ENCODE results near the gene HRK. TPM values are rescaled to one million over a fixed set of nuclear protein-coding genes. Genes with fewer than 3 reads are reported as not detected.
A peak's percentile ranks its signal among the peaks of the same experiment; 100 is the strongest.

HRK gene
- total and polyA plus RNA-seq, 12 donors, result 0.09 to 1.1 (median 0.24) TPM; not detected in 3

DNA sequence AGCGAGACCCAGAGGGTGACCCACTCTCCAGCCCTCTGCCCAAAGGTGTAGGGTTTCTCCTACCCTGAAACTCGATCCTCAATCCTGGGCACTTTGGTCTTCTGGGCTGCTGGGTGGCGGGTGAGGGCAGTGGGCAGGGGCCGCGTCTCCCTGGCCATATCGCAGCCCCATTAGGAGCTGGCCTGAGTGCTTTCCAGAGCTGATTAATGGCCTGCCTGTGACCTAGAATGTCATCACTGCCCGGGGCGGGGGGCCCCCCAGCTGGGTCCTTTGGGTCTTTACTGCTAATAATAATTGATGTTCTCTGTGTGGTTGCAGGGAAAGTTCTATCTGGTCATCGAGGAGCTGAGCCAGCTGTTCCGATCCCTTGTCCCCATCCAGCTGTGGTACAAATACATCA lies 47.8 kb downstream of the HRK start:
- DNase-seq, result no peak
- no peaks in the 10 kb centered on the region for H3K36me3 ChIP-seq (replicated peaks in 1 of 2)
- H3K9me3 ChIP-seq (replicated peaks in 1 of 3), result no peaks in the 10 kb centered on the region
- no peak for TF ChIP-seq POLR2A (IDR thresholded peaks at IDR 0.05)
- TF ChIP-seq, protein P1, sequence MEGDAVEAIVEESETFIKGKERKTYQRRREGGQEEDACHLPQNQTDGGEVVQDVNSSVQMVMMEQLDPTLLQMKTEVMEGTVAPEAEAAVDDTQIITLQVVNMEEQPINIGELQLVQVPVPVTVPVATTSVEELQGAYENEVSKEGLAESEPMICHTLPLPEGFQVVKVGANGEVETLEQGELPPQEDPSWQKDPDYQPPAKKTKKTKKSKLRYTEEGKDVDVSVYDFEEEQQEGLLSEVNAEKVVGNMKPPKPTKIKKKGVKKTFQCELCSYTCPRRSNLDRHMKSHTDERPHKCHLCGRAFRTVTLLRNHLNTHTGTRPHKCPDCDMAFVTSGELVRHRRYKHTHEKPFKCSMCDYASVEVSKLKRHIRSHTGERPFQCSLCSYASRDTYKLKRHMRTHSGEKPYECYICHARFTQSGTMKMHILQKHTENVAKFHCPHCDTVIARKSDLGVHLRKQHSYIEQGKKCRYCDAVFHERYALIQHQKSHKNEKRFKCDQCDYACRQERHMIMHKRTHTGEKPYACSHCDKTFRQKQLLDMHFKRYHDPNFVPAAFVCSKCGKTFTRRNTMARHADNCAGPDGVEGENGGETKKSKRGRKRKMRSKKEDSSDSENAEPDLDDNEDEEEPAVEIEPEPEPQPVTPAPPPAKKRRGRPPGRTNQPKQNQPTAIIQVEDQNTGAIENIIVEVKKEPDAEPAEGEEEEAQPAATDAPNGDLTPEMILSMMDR (IDR thresholded peaks at IDR 0.05), result no peak
- H3K4me1 ChIP-seq (replicated peaks in 1 of 2), result no peaks in the 10 kb centered on the region
- WGBS, 4 donors, result 79 to 100% (median 82%) methylated on average over 1 to 10 of the region's 10 CpGs
- no peak overlapping the region for H3K27ac ChIP-seq
- H3K27me3 ChIP-seq, result no peaks in the 10 kb centered on the region
- no peak overlapping the region for H3K4me3 ChIP-seq
- intact Hi-C loops (cut with DNase I), result no loop called here

DNA sequence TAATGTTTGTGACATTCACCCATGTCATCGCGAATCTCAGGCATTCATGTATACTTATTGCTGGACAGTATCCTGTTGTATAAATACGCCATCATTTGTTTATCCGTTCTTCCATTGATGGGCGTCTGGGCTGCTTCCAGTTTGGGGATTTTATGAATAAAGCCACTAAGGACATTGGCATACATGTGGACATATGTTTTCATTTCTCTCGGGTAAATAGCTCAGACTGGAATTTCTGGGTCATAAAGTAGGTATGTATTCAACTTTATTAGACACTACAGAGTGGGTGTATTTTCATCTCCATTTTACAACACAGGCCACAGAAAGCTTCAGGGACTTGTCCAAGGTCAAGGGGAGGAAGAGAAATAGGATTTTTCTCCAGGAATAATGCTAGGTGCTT lies 48.9 kb downstream of the HRK start:
- TF ChIP-seq POLR2A (IDR thresholded peaks at IDR 0.05), result no peak
- TF ChIP-seq, protein P1 (IDR thresholded peaks at IDR 0.05), result no peak
- Histone ChIP-seq H3K9me3 (replicated peaks in 1 of 3) (no peaks in the 10 kb centered on the region), H3K27me3 (no peaks in the 10 kb centered on the region), H3K4me1 (replicated peaks in 1 of 2) (no peaks in the 10 kb centered on the region), H3K27ac (no peak overlapping the region), H3K4me3 (no peak overlapping the region), H3K36me3 (replicated peaks in 1 of 2) (no peaks in the 10 kb centered on the region)
- no peak for DNase-seq
- intact Hi-C loops (cut with DNase I), result no loop called here
- WGBS, 4 donors, result 91 to 93% (median 92%) methylated on average over 6 of the region's 6 CpGs

DNA sequence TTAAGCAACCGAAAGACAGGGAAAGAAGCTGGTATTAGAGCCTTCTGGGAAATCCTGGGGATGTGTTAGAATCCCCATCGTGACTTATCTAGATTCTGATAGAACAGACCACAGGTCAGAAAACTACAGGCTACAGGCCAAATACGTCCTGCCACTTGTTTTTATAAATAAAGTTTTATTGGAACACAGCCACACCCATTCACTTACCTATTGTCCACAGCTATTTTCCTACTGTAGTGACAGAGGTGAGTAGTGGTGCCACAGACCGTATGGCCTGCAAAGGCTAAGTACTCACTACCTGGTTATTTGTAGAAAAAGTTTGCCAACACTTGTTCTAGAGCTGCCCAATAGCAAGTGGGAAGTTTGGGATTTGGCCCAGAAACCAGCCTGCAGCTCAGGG lies 53.8 kb downstream of the HRK start:
- H3K27me3 ChIP-seq, result no peaks in the 10 kb centered on the region
- no peak for DNase-seq
- no peak for TF ChIP-seq POLR2A (IDR thresholded peaks at IDR 0.05)
- TF ChIP-seq, protein P1 (IDR thresholded peaks at IDR 0.05), result no peak
- H3K27ac ChIP-seq, result no peak overlapping the region
- WGBS, 4 donors, result 87 to 92% (median 91%) methylated on average over 4 of the region's 4 CpGs
- H3K4me3 ChIP-seq, result no peak overlapping the region
- H3K36me3 ChIP-seq (replicated peaks in 1 of 2), result no peaks in the 10 kb centered on the region
- no peaks in the 10 kb centered on the region for H3K4me1 ChIP-seq (replicated peaks in 1 of 2)
- no peaks in the 10 kb centered on the region for H3K9me3 ChIP-seq (replicated peaks in 1 of 3)
- intact Hi-C loops (cut with DNase I), result no loop called here

DNA sequence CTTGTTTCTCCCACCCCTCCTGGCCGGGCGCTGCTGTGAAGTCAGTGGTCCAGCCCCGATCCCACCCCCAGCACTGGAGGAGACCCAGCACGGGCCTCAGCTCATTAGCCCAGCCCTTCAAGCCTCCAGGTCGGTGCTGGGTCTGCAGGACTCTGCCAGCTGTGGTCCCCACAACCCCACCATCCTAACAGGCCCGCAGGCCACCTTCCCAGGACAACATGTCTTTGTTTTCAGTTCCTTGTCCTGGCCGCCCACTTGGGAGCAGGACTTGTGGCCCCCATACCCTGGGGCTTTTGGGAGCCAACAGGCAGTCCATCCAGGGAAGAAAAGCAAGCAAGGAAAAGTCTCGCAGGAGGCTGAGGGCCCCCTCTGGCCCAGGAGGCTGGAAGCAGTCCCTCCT lies 60.0 kb downstream of the HRK start:
- WGBS, 4 donors, result 79 to 81% (median 80%) methylated on average over 8 of the region's 8 CpGs
- DNase-seq, result peak in 1 of 7 donors; percentile 20
- Histone ChIP-seq H3K27me3 (no peaks in the 10 kb centered on the region), H3K9me3 (replicated peaks in 1 of 3) (no peaks in the 10 kb centered on the region), H3K4me3 (no peak overlapping the region), H3K4me1 (replicated peaks in 1 of 2) (peaks cover 0 to 13% of the 10 kb centered on the region in 2 donors), H3K36me3 (replicated peaks in 1 of 2) (no peaks in the 10 kb centered on the region), H3K27ac (no peak overlapping the region)
- intact Hi-C loops (cut with DNase I), result no loop called here
- no peak for TF ChIP-seq POLR2A (IDR thresholded peaks at IDR 0.05)
- TF ChIP-seq, protein P1 (IDR thresholded peaks at IDR 0.05), result no peak
